ENCODE results near the gene NRXN3.
"Not testable (repeated sequence)": the region's sequence is repeated elsewhere in the genome, so short reads cannot be mapped to it uniquely, and the experiment has no call there.

NRXN3 gene

DNA sequence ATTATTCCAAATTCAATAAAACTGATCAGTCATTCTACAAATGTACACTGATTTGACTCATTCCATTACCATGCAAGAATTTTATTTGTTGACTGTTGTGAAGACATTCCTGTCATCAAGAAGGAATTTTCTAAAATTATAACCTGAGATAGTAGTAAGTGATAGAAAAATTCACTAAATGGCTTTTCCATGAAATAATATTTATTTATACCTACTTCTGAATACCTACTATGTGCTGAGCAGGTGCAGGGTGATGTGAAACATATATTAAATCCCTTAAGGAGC, 841.7 kb downstream of the NRXN3 start:
- DNase-seq (ENCODE audit: low read depth) = no peak

DNA sequence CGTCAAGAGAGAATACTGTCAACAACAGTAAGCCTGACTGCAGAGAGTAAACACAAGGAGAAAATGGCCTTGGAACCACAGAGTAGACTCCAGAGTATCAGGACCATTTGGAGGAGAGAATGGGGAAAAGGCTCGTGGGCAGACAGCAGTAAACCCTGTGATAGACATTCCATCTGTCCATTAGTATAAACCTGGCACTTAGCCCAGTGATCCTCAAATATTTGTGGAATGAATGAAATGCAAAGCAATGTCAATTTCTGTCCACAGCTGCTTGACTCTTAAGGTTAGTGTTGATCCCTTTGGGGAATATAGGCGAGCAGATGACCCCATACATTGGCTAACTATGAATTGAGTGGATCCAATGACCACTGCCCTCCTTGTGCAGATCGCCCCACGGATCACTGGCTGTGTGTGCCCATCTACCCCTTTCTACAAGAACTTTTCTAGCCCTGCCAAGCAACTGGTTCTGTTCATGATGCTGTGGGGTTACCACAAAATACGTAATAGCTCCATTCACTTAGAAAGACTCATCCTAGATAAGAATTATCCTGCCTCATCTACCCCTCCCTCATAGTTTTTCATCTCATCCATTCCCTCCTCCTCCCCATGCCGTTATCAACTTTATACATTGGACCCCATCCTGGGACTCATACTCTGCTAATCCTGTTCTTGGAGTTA, 846.8 kb downstream of the NRXN3 start:
- peak; percentile 25 for DNase-seq (ENCODE audit: low read depth)

DNA sequence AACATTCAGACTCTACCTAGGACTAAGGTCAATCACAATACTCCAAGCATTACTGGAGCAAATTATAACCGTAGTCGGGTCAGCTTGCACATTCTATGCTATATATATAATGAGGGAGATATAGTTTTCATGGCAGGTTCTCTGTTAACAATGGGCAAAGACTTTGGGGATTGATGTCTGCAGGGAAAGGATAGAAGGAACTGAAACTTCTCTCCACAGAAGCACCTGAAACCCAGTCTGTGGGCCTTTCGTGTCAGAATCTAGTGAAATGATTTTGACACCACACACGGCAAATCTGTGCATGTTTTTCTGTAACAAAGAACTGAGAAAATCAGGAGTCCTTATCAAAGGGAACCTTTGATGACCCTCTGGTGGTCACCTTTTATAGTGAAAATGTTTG, 847.4 kb downstream of the NRXN3 start:
- no peak for DNase-seq (ENCODE audit: low read depth)

DNA sequence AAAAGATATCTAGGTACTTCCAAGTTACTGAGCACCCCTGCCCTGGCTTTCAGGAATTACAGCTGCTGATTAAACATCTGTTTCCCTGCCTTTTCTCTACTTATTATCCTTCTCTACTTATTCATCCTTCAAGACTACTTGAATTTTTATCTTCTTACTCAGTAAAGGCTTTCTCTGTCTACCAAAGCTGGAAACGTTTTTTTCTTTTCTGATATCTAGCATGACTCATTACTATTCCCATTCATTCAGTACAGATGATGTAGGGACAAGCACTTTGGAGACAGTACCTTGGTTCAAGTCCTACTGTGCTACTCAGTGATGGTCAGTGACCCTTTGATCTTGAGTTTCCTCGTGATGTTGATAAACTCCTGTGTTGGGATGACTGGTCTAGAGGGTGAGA, 848.7 kb downstream of the NRXN3 start:
- DNase-seq (ENCODE audit: low read depth) = peak; percentile 11

DNA sequence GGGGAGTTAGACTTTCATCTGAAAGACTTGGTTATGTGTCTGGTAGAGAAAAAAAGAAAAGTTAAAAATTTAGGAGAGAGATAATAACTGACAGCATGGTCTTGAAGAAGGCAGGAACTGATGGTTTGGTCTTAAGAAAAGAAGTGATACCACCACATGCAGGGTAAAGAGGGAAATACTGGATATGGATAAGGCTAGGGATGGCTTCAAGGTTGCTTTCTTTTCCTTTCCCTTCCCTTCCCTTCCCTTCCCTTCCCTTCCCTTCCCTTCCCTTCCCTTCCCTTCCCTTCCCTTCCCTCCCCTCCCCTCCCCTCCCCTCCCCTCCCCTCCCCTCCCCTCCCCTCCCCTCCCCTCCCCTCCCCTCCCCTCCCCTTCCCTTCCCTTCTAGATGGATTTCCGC, 849.7 kb downstream of the NRXN3 start:
- not testable (repeated sequence) for DNase-seq (ENCODE audit: low read depth)

DNA sequence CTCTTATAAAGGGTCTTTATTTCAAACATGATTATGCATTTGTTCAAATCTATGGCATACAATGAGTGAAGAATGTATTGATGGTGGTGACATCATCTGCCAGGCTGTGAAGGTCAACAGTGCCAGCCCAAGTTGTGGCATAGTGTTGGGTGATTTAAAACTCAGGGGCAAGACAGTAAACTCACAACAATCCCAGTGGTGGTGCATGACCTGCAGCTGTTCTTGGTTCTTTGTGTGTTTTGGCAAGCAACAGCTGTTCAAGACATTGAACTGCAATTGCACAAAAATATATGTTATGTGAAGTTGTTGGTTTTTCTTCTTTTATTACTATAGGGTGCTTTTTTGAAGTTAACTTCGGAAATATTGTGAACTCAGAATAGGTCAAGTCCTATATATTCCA, 851.6 kb downstream of the NRXN3 start:
- no peak for DNase-seq (ENCODE audit: low read depth)

DNA sequence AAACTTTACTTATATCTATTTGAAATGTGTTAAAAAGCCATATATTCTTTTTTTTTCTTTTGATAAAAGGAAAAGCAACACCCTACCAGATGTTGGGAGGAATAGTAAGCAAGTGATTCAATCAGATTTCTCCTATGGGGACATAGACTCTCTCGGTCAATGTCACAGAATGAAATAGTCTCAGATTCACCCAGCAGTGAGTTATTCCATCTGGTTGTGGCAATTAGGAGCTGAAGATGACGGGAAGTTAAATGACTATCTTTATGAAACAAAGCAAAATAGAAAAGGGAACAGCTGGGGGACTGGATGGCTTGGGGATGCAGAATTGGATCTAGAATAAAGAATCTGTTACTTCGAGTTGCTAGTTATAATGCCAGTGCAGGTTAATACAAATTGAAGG, 857.0 kb downstream of the NRXN3 start:
- no peak for DNase-seq (ENCODE audit: low read depth)

DNA sequence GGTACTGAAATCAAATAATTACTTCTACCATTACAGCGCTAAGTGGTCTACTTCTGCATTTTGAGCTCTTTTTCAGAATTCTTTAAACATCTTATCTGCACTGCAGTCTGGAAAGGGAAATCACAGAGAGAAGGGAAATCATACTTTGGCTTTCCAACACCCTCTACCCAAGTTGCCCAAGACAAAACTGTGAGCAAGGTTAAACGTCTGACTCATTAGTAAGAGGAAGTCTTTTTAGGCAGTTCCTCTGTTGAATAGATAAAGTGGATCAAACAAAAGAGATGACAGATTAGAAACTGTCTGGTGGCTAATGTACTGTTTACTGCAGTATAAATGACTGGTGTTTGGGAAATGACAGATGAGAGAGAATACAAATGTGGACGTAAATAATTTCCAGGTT, 858.1 kb downstream of the NRXN3 start:
- DNase-seq (ENCODE audit: low read depth) = no peak

DNA sequence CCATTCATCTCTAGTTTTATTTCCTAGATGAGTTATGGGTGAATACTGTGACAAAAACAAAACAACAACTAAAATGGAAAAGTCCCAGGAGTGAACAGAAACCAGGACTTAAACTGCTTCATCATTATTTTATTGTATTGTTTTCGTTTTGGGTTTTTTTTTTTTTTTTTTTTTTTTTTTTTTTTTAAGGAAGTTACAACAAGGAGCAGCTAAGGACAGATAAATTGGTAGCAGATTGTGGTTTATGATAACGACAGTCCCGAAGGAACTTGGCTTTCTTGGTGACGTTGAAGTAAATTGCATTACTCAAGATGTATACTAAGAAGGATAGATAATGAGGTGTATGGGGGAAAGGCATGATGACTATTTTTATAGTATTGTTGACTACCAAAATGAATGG, 866.3 kb downstream of the NRXN3 start:
- DNase-seq (ENCODE audit: low read depth) = no peak

DNA sequence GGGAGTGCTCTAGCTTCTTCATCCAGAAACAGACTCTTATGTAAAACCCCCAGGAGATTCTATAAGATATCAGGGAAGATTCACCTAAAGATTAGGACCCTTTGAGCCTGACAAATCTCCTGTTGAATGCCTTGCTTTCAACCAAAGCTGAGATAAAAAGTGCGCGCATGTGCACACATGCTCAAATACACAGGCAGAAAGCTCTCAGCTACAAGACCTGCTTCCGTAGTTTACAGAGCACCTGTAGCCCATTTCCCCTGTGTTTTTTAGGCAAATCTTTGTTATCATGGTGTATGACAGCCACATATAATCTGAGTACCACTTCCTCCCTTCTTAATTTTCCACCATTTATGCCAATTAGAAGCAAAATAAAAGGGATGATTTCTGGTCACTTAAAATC, 866.9 kb downstream of the NRXN3 start:
- DNase-seq (ENCODE audit: low read depth) = no peak

DNA sequence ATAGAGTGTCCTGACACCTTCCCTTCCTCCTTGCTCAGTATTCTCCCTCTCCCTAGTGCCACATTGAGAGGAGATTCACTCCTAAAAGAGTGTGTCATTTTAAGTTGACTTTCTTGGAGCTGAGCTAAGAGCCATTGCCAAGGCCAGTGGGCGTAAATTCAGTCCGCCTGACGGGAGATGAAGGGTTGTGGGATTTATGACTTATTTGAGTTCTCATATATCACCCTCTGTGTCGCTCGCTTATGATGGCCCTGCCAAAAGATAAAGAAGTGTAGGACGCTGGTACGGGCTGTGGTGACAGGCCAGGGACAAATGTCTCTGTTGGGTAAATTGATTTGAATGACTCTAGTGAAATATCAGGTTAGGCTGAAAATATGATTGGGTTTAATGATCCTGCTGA, 867.4 kb downstream of the NRXN3 start:
- no peak for DNase-seq (ENCODE audit: low read depth)

DNA sequence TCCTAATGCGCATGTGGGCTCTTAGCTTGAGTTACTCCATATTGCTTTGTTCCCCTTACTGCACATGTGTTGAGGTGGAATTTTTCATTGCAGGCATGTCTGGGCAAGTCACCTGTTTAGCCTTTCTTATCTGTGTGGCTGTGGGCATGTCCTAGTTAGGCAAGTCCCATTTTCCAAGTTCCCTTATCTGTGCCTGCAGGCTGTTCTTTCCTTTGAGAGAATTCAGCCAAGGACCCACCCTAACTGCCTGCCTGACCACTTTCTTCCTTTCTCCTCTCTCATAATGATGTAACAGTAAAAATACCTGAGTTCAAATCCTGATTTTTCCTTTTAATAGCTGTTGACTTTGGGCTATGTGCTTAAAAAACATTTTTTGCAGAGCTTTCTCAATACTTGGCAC, 870.6 kb downstream of the NRXN3 start:
- no peak for DNase-seq (ENCODE audit: low read depth)

DNA sequence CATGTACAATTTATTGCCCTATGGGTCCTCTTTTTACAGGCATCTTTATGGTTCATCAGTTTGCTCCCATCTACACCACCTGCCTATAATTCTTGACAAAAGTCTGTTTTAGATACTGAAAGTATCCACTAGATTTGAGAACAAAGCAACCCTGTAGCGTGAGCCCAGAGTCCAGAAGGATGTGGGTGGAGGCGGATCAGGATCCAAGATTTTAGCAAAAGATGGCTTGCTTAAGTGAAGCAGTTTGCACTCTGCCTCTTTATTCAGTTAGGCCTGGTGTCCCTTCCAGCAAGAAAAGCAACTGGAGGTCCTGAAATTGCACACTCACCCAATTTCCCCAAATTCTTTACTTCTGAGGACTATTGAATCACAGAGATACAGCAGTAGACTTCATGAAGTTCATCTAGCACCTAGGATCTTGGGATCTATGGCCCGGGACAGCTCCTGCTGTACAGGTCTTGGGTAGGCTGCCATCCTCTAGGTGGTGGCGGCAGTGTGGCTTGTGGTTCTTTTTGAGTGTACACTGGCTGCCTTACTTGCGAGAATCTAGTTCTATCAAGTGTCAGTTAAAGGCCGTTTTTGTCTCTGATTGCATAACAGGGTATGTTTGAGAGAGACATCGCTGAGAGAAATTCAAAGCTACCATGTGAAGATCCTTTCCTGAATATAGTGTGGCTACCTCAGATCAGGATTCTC, 873.2 kb downstream of the NRXN3 start:
- no peak for DNase-seq (ENCODE audit: low read depth)

DNA sequence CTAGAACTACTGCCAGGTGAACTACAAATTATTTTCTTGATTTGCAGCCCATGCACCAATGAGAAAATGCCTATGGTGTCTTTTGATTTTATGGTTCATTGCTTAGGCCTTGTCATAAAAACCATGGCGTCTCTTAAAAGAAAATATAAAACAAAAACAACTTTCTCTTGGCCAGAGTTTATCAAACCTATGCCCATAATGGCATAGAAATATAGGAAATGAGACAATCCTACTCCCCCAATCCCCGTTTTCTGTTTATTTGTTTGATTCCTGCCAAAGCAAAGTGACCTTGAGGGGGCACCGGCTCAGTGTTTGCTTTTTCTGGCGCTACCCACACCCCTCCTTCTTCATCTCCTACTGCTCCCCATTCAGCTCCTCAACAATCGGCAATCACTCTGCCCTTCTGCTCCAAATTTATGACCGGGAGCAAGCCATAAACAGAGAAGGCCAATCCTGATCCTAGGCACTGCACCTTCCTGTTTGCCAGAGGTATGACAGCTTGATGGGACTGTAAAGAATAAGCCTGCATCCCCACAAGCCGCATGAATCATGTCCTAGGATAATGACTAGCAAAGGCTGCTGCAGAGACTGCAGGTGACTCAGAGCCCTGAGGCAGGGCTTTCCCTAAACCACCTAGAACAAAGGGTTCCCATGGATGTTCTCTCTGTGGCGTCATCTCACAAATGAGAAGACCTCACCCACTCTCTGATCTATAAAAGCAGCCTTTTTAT, 874.9 kb downstream of the NRXN3 start:
- peak; percentile 7 for DNase-seq (ENCODE audit: low read depth)

DNA sequence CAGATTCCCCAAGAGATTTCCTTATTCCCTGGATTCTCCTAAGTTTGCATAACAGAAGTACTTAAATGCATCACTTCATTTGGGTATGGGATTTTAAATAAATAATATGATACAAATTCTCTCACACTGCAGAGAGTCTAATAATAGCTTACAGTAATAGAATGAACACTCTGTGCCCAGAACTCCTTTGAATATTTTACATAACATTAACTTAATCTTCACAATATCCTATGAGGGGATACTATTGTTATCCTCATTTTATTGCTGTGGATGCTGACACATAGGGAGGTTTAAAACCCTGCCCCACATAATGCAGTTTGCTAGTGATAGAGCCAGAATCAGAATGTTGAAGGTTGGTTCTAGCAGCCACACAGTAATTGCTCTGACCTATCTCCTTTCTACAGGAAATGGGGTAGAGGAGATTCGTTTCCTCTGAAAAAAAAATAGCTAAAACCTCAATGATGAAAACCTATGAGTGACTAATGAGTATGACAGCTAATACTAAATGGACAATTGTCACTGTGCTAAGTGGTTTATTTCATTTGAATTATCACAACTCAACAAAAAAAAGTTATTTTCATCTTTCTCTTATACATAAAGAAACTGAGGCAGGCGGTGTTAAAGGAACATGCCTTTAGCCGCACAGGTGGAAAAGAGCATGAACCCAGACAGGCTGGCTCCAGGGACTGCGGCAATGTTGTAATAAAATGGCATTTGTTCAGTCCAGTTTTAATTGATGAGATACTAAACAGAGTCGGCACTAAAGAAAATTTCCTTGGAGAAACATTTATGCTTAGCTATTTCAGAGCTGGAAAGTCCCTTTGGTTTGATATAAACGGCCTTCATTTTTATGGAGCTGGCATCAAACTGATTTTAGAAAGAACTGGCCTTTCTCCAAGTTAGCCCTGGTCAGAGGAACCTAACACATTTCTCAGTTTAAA, 880.9 kb downstream of the NRXN3 start:
- no peak for DNase-seq (ENCODE audit: low read depth)

DNA sequence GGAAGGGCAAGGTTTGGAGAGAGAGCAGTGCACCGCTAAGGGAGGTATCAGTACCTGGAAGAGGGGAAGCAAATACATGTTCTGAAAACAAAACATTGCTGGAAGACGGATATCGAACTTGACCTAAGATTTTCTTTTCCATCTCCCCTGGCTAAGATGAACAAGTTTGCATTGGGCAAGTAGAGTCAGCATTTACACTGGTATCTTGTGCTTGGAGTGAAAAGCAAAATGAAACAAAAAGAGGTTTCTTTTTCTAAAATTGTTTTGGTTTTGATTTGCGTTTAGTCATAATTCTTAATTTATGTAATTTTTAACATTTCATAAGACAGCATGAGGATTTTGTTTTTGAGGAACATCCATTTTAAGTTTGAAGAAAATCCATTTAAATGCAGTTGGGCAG, 881.6 kb downstream of the NRXN3 start:
- no peak for DNase-seq (ENCODE audit: low read depth)

DNA sequence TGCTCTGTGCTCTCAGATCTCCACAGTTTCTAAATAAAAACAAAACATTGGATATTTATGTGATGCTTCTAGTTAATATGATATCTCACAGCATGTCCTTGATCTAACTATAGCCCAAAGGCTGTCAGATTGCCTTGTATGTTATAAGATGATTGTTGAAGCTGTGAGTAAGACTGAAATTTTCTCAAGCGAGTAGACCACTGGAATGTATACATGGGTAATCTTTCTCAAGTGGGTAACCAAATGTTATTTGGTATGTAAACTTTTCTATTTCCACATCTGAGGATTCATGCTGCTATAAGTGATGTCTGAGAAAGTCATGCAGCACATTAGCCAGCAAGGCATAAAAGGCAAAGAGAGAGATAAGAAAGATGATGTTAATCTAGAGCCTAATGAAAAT, 886.7 kb downstream of the NRXN3 start:
- DNase-seq (ENCODE audit: low read depth) = no peak

DNA sequence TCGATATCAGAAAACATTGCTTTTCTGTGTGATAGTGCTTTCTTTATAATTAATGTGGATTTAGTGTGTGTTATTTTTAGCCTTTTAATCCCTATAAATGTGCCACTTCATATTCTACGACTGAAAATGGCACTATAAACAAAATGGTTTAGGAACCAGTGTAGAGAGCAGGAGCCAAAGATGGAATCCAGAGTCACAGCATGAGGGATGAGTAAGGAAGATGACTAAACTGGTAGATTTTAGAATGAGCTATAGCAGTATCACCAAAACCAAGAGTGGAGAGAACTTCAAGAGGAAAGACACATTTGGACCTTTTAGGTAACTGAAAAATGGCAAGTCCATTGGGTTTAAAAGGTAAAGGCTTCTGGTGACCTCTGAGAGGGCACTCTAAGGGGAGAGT, 887.2 kb downstream of the NRXN3 start:
- DNase-seq (ENCODE audit: low read depth) = no peak

DNA sequence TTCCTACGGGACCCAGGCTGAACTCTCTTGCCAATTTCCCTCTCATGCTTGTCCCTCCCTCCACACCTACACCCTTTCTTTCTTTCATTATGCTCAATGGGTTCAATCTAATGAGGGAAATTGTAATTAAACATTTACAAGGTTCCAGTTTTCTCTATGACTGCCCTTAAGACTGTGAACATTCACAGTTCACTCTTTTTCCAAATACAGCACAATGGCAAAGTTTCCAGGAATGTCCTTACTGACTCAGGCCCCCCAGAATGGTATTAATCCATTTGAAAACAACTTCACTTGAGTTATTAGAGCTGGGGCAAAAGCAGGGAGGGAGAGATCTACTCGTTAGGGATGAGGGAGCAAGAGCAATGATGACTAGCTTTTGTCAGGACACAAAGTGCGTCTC, 892.1 kb downstream of the NRXN3 start:
- no peak for DNase-seq (ENCODE audit: low read depth)

DNA sequence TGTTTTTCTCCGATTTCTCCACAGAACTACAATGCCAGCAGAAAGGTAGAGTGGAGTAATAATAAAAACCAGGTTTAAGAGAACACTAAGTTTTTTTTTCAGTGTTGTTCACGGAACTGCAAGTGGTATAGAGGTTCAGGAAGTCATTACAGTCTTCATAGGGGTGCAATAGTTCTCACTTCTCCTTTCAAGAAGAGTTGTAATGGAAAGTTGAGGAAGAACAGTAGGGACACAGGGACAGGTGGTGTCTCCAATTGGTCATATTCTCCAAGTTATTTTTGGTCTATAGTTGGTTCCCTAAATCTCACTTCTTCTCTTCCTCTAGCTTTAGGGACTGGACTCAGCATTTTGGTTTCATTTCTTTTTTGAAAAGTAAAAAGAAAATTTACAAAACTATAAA, 894.0 kb downstream of the NRXN3 start:
- DNase-seq (ENCODE audit: low read depth) = no peak

DNA sequence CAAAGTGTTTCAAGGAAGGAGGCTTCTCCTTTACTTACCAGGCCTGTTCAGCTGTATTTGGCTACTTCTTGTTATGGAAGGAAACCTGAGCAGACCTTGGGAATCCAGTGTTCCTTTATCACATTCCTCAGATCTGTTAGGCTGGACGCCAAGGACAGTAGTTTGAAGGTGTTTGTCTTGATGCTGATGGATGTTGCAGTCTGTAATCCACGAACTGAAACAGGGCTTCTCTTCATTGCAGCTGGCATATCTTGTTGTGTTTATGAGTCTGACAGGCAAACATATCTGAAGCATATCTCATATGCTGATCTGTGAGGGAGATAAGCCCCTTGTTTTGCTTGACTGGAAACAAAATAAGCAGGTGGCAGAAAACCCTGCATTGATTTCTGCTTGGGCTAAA, 904.3 kb downstream of the NRXN3 start:
- no peak for DNase-seq (ENCODE audit: low read depth)

DNA sequence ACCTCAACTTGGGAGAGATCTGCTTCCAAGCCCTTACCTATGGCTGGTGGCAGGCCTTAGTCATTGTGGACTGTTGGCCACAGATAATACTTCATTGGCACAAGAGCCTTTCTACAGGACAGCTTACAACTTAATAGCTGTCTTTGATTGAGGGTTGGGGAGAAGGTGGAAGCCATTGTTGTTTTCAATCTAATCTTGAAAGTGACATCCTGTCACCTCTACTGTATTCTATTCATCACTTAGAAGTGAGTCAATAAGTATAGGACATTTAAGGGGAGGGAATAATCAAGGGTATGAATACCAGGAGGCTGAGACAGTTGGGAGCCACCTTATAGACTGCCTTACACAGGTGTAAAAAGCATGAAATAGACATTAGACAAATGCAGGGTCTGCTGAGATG, 906.3 kb downstream of the NRXN3 start:
- DNase-seq (ENCODE audit: low read depth) = no peak

DNA sequence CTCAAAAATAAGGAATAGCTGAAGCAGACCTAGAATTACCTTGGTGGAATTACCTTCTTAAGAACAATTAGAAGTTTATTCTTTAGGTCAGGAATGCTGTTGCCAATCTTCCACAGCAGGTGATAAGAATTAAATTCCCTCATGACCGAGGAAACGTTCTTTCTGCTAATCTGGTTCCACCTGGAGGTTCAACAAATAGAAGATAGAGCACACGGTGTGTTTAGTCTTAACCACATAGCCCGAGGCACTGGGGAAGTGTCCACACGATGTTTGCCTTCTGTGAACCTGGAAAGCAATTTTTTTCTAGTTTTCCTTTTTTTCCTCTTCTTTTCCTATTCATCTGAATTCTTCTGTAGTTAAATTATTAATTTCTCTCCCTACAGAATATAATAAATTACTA, 906.9 kb downstream of the NRXN3 start:
- DNase-seq (ENCODE audit: low read depth) = no peak
